Measurements from ENCODE around the gene STK17B.
"Not testable (repeated sequence)": the region's sequence is repeated elsewhere in the genome, so short reads cannot be mapped to it uniquely, and the experiment has no call there.

The STK17B gene

GRCh38 chr2:196171248-196171871 is at the start of gene STK17B:
STK17B (minus strand) TSS chr2:196171578; CDS start chr2:196163383, 8,195 bp downstream.
- DNase-seq, result peak; percentile 96

- no peak for DNase-seq
Observed at GRCh38 chr2:196220671-196221070, 49.3 kb upstream of the STK17B start.

GRCh38 chr2:196219671-196220070 is 48.3 kb upstream of the STK17B start:
- no peak for DNase-seq

GRCh38 chr2:196218106-196218505 is 46.7 kb upstream of the STK17B start:
- no peak for DNase-seq

- DNase-seq, result no peak
Observed at GRCh38 chr2:196217116-196217515, 45.7 kb upstream of the STK17B start.

- DNase-seq, result no peak
Observed at GRCh38 chr2:196215376-196215775, 44.0 kb upstream of the STK17B start.

- no peak for DNase-seq
Observed at GRCh38 chr2:196214156-196214555, 42.8 kb upstream of the STK17B start.

- no peak for DNase-seq
Observed at GRCh38 chr2:196213252-196213980, 42.0 kb upstream of the STK17B start.

- DNase-seq, result no peak
Observed at GRCh38 chr2:196208915-196209314, 37.5 kb upstream of the STK17B start.

- no peak for DNase-seq
Observed at GRCh38 chr2:196206804-196207203, 35.4 kb upstream of the STK17B start.

- no peak for DNase-seq
Observed at GRCh38 chr2:196205881-196206435, 34.6 kb upstream of the STK17B start.

- DNase-seq, result no peak
Observed at GRCh38 chr2:196205011-196205766, 33.8 kb upstream of the STK17B start.

- no peak for DNase-seq
Observed at GRCh38 chr2:196201229-196202009, 30.0 kb upstream of the STK17B start.

- DNase-seq, result peak; percentile 57
Observed at GRCh38 chr2:196200557-196200956, 29.2 kb upstream of the STK17B start.

GRCh38 chr2:196195758-196196157 is 24.4 kb upstream of the STK17B start:
- no peak for DNase-seq

- no peak for DNase-seq
Observed at GRCh38 chr2:196195302-196195701, 23.9 kb upstream of the STK17B start.

- no peak for DNase-seq
Observed at GRCh38 chr2:196191541-196191940, 20.2 kb upstream of the STK17B start.

GRCh38 chr2:196187898-196188458 is 16.6 kb upstream of the STK17B start:
- no peak for DNase-seq

GRCh38 chr2:196187175-196187700 is 15.9 kb upstream of the STK17B start:
- DNase-seq, result not testable (repeated sequence)

GRCh38 chr2:196186266-196186980 is 15.0 kb upstream of the STK17B start:
- no peak for DNase-seq

- DNase-seq, result no peak
Observed at GRCh38 chr2:196184921-196185320, 13.5 kb upstream of the STK17B start.
